ENCODE data around the gene QPCTL.
A peak's percentile ranks its signal among the peaks of the same experiment; 100 is the strongest.
"Not testable (repeated sequence)": the region's sequence is repeated elsewhere in the genome, so short reads cannot be mapped to it uniquely, and the experiment has no call there.

QPCTL gene

GRCh38 chr19:45717983-45718650, 25.7 kb downstream of the QPCTL start:
- no peak for DNase-seq

DNA sequence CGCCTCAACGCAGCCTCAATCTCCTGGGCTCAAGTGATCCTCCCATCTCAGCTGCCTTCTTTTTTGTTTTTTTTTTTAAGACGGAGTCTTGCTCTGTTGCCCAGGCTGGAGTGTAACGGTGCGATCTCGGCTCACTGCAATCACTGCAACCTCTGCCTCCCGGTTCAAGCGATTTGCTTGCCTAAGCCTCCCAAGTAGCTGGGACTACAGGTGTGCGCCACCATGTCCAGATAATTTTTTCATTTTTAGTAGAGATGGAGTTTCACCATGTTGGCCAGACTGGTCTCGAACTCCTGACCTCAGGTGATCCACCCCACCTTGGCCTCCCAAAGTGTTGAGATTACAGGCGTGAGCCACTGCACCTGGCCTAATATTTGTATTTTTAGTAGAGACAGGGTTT, 27.6 kb downstream of the QPCTL start:
- DNase-seq: not testable (repeated sequence)

GRCh38 chr19:45728683-45729082, 36.2 kb downstream of the QPCTL start:
- not testable (repeated sequence) for DNase-seq

- DNase-seq: no peak
Measured at GRCh38 chr19:45729800-45730290, 37.4 kb downstream of the QPCTL start.

DNA sequence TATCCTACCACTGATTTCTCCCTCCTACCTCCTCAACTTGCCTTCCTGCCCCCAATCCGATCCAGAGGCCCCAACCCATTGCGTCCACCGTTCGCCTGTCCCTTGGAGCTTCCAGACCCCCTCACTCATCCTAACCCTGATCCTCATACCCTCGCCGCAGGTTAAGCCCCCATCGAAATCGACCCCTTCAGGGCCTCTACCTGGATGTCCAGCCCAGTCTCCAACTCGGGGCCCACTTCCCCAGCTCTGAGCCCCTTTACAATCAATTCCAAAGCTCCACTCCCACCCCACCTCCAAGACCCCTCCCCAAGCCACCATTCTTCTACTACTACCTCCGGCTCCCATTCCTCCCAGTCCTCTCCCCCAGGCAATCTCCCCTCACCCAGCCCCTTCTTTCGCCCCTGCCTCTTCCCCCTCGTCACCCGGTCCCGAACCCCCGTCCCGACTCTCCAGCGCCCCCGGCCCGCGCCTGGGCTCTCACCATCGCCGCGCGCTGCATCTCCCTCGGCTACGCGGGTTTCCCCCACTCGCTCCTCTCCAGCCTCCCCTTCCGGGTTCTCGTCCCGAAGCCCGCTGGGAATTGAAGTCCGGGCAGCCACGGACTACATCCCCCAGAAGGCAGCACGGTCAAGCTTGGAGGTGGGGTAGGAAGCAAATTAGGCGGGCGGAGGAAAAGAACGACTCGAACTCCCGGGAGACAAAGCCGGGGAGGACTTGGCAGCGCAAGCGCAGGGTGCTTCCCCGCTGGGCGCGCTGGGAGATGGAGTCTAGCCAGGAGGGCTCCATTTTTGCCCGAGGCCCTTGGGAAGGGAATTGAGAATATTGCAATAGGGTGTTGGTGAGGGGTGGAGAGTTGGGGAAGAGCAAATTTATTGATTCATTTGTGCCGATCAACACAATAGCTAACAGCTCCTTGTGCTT, 38.2 kb downstream of the QPCTL start, which contains the start of gene FBXO46:
Gene FBXO46 (minus strand): TSS at position 529 of the 921 bp plus-strand sequence. CDS start 17,401 bp downstream, outside the sequence.
- DNase-seq: peak; percentile 99

DNA sequence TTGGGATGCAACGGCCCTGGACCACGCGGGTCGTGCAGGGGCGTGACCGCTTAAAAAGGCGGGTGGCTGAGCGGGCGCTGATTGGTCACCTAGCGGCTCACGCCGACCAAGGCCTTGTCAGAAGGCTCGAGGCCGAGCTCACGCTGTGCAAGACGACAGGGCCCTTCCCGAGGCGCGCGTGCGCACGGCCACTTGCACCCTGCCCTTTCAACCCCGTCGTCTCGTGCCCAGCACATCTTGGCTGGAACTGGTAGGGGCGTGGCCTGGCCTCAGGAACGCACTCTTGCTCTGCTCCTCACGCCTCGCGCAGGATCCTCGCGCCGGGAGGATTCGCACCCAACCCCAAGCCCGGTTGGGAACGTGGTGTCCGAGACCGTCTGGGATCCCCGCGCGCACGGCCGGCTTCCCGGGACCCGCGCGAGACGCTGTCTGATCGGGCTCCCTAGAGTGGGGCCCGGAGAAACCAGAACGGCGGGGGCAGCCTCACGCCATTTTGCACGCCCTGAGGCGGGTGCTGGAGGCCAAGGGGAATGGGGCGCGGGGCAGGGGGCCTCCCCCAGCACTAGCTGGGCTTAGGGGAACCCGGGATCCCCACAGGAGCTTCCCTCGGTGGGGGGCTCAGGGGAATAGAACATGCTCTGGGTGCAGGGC, 40.8 kb downstream of the QPCTL start, which contains the start of gene MEIOSIN:
Gene MEIOSIN (plus strand): TSS at position 280 of the 651 bp plus-strand sequence. CDS start 1,938 bp downstream, outside the sequence.
- DNase-seq: no peak

DNA sequence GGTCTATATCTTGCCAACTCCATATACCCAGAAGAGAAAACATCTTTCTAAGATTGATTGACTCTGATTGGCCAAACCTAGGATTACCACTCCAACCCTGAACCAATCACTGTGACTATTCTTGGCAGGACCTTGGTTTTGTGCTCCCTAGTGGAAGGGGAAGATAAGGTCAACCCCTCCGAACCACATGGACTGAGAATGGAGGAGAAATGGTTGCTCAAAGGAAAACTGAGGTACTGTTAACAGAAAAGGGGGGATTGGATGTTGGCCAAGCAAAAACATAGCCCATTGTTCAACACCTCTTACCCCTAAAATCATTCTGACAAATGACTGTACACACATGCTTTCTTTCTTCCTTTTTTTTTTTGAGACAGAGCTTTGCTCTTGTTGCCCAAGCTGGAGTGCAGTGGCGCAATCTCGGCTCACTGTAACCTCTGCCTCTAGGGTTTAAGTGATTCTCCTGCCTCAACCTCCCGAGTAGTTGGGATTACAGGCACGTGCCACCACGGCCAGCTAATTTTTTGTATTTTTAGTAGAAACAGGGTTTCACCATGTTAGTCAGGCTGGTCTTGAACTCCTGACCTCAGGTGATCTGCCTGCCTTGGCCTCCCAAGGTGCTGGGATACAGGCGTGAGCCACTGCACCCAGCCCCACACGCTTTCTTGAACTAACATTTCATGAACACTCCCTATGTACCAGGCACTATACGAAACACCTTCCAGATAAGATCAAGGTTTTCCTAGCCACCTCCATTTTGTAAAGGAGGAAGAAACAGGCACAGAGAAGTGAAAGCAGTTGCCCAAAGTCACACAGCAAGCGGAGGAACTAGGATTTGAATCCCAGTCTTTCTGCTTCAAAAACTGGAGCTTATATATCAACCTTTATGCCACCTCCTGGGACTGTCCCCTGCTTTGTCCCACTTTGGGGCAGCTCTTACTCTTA, 47.3 kb downstream of the QPCTL start:
- no peak for DNase-seq

DNA sequence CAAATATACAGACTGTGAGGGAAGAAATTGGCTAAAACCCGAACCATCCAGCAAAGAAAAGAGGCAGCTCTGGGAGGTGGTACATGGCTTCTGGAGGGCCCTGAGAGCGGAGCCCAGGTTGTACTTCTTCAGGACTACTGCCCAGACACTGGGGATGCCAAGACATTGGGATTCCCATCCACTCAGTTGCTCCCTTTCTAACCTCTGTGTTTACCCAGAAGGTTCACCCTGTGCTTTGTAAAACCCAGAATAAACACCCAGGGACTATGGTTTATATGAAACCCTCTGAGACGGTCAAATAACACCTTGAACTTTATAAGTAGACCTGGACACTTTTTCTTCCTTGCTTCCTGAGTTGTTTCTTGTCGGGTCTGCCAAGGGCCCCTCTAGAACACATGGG, 50.5 kb downstream of the QPCTL start:
- DNase-seq: no peak

DNA sequence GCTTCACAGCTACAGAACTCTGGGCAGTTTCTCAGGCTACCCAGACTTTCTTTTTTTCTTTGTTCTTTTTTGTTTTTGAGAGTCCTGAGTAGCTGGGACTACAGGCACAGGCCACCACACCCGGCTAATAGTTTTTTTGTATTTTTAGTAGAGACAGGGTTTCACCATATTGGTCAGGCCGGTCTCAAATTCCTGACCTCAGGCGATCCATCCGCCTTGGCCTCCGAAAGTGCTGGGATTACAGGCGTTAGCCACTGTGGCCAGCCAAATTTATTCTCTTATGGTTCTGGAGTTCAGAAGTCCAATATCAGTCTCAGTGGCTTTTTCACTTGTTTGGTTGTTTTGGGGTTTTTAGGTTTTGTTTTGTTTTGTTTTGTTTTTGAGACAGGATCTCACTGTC, 53.1 kb downstream of the QPCTL start:
- DNase-seq: no peak

DNA sequence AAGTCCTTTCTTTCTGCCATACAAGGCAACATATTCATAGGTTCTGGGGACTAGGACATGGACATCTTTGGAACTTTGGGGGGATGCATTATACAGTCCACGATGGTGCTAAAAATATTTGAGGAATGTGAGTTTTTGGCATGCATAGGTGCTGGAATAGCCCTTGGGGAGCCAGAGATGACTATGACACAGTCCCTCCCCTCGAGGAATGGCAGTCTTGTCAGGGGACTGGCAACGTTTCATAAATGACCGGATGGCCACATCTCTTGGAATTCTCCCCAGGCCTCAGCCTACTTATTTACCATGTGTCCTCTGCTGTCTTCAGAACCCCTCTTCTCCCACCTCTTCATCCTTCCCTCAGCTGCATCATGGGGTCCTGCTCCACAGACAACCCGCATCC, 54.4 kb downstream of the QPCTL start:
- DNase-seq: peak; percentile 31

DNA sequence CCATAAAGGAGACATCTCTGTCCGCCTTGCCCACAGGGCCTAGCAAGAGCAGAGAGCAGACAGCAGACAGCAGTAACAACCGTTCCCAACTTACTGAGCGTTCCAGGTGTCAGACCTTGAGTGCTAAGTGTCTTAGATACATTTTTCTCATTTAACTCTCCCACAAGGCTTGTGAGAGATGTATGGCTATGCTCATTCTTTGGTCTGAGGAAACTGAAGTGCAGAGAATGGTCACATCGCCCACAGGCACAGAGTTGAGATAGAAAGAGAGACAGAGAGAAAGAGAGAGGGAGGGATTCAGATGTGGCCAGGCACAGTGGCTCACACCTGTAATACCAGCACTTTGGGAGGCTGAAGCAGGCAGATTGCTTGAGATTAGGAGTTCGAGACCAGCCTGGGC, 55.0 kb downstream of the QPCTL start:
- no peak for DNase-seq

DNA sequence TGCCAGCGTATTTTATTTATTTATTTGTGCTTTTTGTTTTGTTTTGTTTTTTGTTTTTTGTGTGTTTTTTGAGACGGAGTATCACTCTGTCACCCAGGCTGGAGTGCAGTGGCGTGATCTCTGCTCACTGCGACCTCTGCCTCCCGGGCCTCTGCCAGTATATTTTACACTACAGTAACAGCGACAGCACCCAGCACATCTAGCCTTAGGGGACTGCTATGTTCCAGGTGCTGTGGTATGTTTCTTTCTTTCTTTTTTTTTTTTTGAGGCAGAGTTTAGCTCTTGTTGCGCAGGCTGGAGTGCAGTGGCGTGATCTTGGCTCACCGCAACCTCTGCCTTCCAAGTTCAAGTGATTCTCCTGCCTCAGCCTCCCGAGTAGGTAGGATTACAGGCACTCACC, 59.0 kb downstream of the QPCTL start:
- not testable (repeated sequence) for DNase-seq

GRCh38 chr19:45752639-45753038, 60.2 kb downstream of the QPCTL start:
- no peak for DNase-seq

- no peak for DNase-seq
Measured at GRCh38 chr19:45753548-45753947, 61.1 kb downstream of the QPCTL start.
